ENCODE measurements around the gene EFNA5.
"Not testable (repeated sequence)": the region's sequence is repeated elsewhere in the genome, so short reads cannot be mapped to it uniquely, and the experiment has no call there.

The EFNA5 gene

GRCh38 chr5:107361945-107362344 is 308.8 kb downstream of the EFNA5 start:
- DNase-seq: no peak
- peaks cover 11% of the 10 kb centered on the region for H3K4me1 ChIP-seq (ENCODE audit: control insufficient read depth, low read depth, low read length)
- H2AK5ac ChIP-seq (ENCODE audit: low read length): no peak overlapping the region
- no peak overlapping the region for H4K8ac ChIP-seq (ENCODE audit: low read depth, low read length)
- H2BK5ac ChIP-seq (ENCODE audit: low read length): no peak overlapping the region
- H3K4me3 ChIP-seq (ENCODE audit: low read length): no peak overlapping the region
- no peak overlapping the region for H4K5ac ChIP-seq (ENCODE audit: low read length)
- H3K4me2 ChIP-seq (ENCODE audit: low read length): no peak overlapping the region
- H2BK120ac ChIP-seq (ENCODE audit: low read depth, low read length): no peak overlapping the region
- H3K79me2 ChIP-seq (ENCODE audit: control insufficient read depth, insufficient read depth, low read length): no peaks in the 10 kb centered on the region
- no CpG with 5 or more reads among the region's 4 CpGs for whole genome bisulfite sequencing (ENCODE audit: extremely low coverage, insufficient coverage, low lambda C conversion rate)
- H3K56ac ChIP-seq (ENCODE audit: low read length): no peak overlapping the region
- H2BK15ac ChIP-seq (replicated peaks; ENCODE audit: low read depth): no peak overlapping the region
- H3K9ac ChIP-seq (ENCODE audit: low read length): no peak overlapping the region
- no peak overlapping the region for H3K27ac ChIP-seq (ENCODE audit: low read depth, low read length)
- no peaks in the 10 kb centered on the region for H3K27me3 ChIP-seq (ENCODE audit: insufficient read depth, low read length, poor library complexity)
- no peak overlapping the region for H3K4ac ChIP-seq (ENCODE audit: low read depth, low read length)
- H3K23ac ChIP-seq (ENCODE audit: low read length): no peak overlapping the region
- no peak overlapping the region for H3K18ac ChIP-seq (ENCODE audit: low read length)
- no peaks in the 10 kb centered on the region for H3K79me1 ChIP-seq (ENCODE audit: low read length)
- no peaks in the 10 kb centered on the region for H3K36me3 ChIP-seq (ENCODE audit: control insufficient read depth, insufficient read depth, low read length)

- Histone ChIP-seq H3K4me1 (ENCODE audit: control insufficient read depth, low read depth, low read length) (no peaks in the 10 kb centered on the region), H3K9ac (ENCODE audit: low read length) (no peak overlapping the region), H3K36me3 (ENCODE audit: control insufficient read depth, insufficient read depth, low read length) (no peaks in the 10 kb centered on the region), H3K4ac (ENCODE audit: low read depth, low read length) (no peak overlapping the region), H3K79me1 (ENCODE audit: low read length) (no peaks in the 10 kb centered on the region), H2BK5ac (ENCODE audit: low read length) (no peak overlapping the region), H3K27me3 (ENCODE audit: insufficient read depth, low read length, poor library complexity) (no peaks in the 10 kb centered on the region), H2BK120ac (ENCODE audit: low read depth, low read length) (no peak overlapping the region), H3K4me3 (ENCODE audit: low read length) (no peak overlapping the region), H2BK15ac (replicated peaks; ENCODE audit: low read depth) (no peak overlapping the region), H4K5ac (ENCODE audit: low read length) (no peak overlapping the region), H3K56ac (ENCODE audit: low read length) (no peak overlapping the region), H3K23ac (ENCODE audit: low read length) (no peak overlapping the region), H3K79me2 (ENCODE audit: control insufficient read depth, insufficient read depth, low read length) (no peaks in the 10 kb centered on the region), H2AK5ac (ENCODE audit: low read length) (no peak overlapping the region), H3K4me2 (ENCODE audit: low read length) (no peak overlapping the region), H3K18ac (ENCODE audit: low read length) (no peak overlapping the region), H4K8ac (ENCODE audit: low read depth, low read length) (no peak overlapping the region), H3K27ac (ENCODE audit: low read depth, low read length) (no peak overlapping the region)
- no peak for DNase-seq
- WGBS (ENCODE audit: extremely low coverage, insufficient coverage, low lambda C conversion rate): no CpG with 5 or more reads among the region's 2 CpGs
Observed at GRCh38 chr5:107359916-107360234, 310.9 kb downstream of the EFNA5 start.

- Histone ChIP-seq H2BK120ac (ENCODE audit: low read depth, low read length) (no peak overlapping the region), H3K79me2 (ENCODE audit: control insufficient read depth, insufficient read depth, low read length) (no peaks in the 10 kb centered on the region), H3K56ac (ENCODE audit: low read length) (no peak overlapping the region), H3K9ac (ENCODE audit: low read length) (no peak overlapping the region), H3K36me3 (ENCODE audit: control insufficient read depth, insufficient read depth, low read length) (no peaks in the 10 kb centered on the region), H3K4me2 (ENCODE audit: low read length) (no peak overlapping the region), H2BK15ac (replicated peaks; ENCODE audit: low read depth) (no peak overlapping the region), H3K23ac (ENCODE audit: low read length) (no peak overlapping the region), H3K4me1 (ENCODE audit: control insufficient read depth, low read depth, low read length) (no peaks in the 10 kb centered on the region), H3K27me3 (ENCODE audit: insufficient read depth, low read length, poor library complexity) (no peaks in the 10 kb centered on the region), H4K8ac (ENCODE audit: low read depth, low read length) (no peak overlapping the region), H3K18ac (ENCODE audit: low read length) (no peak overlapping the region), H4K5ac (ENCODE audit: low read length) (no peak overlapping the region), H3K79me1 (ENCODE audit: low read length) (no peaks in the 10 kb centered on the region), H3K27ac (ENCODE audit: low read depth, low read length) (no peak overlapping the region), H2BK5ac (ENCODE audit: low read length) (no peak overlapping the region), H3K4me3 (ENCODE audit: low read length) (no peak overlapping the region), H3K4ac (ENCODE audit: low read depth, low read length) (peak overlapping the region; percentile 24), H2AK5ac (ENCODE audit: low read length) (no peak overlapping the region)
- no peak for DNase-seq
- no CpG with 5 or more reads among the region's 6 CpGs for WGBS (ENCODE audit: extremely low coverage, insufficient coverage, low lambda C conversion rate)
Observed at GRCh38 chr5:107359033-107359915, 311.5 kb downstream of the EFNA5 start.

GRCh38 chr5:107356891-107357290 is 313.8 kb downstream of the EFNA5 start:
- H3K23ac ChIP-seq (ENCODE audit: low read length): no peak overlapping the region
- H3K27ac ChIP-seq (ENCODE audit: low read depth, low read length): no peak overlapping the region
- no peak overlapping the region for H3K4me3 ChIP-seq (ENCODE audit: low read length)
- no peaks in the 10 kb centered on the region for H3K79me1 ChIP-seq (ENCODE audit: low read length)
- H2AK5ac ChIP-seq (ENCODE audit: low read length): no peak overlapping the region
- no peak overlapping the region for H3K56ac ChIP-seq (ENCODE audit: low read length)
- H3K27me3 ChIP-seq (ENCODE audit: insufficient read depth, low read length, poor library complexity): no peaks in the 10 kb centered on the region
- H4K8ac ChIP-seq (ENCODE audit: low read depth, low read length): no peak overlapping the region
- no CpG with 5 or more reads among the region's 2 CpGs for WGBS (ENCODE audit: extremely low coverage, insufficient coverage, low lambda C conversion rate)
- no peak overlapping the region for H2BK5ac ChIP-seq (ENCODE audit: low read length)
- H3K18ac ChIP-seq (ENCODE audit: low read length): no peak overlapping the region
- H2BK15ac ChIP-seq (replicated peaks; ENCODE audit: low read depth): no peak overlapping the region
- H3K4me2 ChIP-seq (ENCODE audit: low read length): no peak overlapping the region
- no peak overlapping the region for H3K4ac ChIP-seq (ENCODE audit: low read depth, low read length)
- no peaks in the 10 kb centered on the region for H3K4me1 ChIP-seq (ENCODE audit: control insufficient read depth, low read depth, low read length)
- no peaks in the 10 kb centered on the region for H3K36me3 ChIP-seq (ENCODE audit: control insufficient read depth, insufficient read depth, low read length)
- no peak overlapping the region for H2BK120ac ChIP-seq (ENCODE audit: low read depth, low read length)
- no peak overlapping the region for H3K9ac ChIP-seq (ENCODE audit: low read length)
- no peak for DNase-seq
- no peak overlapping the region for H4K5ac ChIP-seq (ENCODE audit: low read length)
- no peaks in the 10 kb centered on the region for H3K79me2 ChIP-seq (ENCODE audit: control insufficient read depth, insufficient read depth, low read length)

- Histone ChIP-seq H2BK5ac (ENCODE audit: low read length) (no peak overlapping the region), H3K27me3 (ENCODE audit: insufficient read depth, low read length, poor library complexity) (no peaks in the 10 kb centered on the region), H2BK120ac (ENCODE audit: low read depth, low read length) (no peak overlapping the region), H3K18ac (ENCODE audit: low read length) (no peak overlapping the region), H3K23ac (ENCODE audit: low read length) (no peak overlapping the region), H3K27ac (ENCODE audit: low read depth, low read length) (no peak overlapping the region), H3K4me1 (ENCODE audit: control insufficient read depth, low read depth, low read length) (no peaks in the 10 kb centered on the region), H3K36me3 (ENCODE audit: control insufficient read depth, insufficient read depth, low read length) (no peaks in the 10 kb centered on the region), H3K4ac (ENCODE audit: low read depth, low read length) (no peak overlapping the region), H3K4me3 (ENCODE audit: low read length) (no peak overlapping the region), H2AK5ac (ENCODE audit: low read length) (no peak overlapping the region), H3K79me1 (ENCODE audit: low read length) (no peaks in the 10 kb centered on the region), H3K79me2 (ENCODE audit: control insufficient read depth, insufficient read depth, low read length) (no peaks in the 10 kb centered on the region), H3K9ac (ENCODE audit: low read length) (no peak overlapping the region), H3K4me2 (ENCODE audit: low read length) (no peak overlapping the region), H3K56ac (ENCODE audit: low read length) (no peak overlapping the region), H4K8ac (ENCODE audit: low read depth, low read length) (no peak overlapping the region), H4K5ac (ENCODE audit: low read length) (no peak overlapping the region), H2BK15ac (replicated peaks; ENCODE audit: low read depth) (no peak overlapping the region)
- no CpG with 5 or more reads among the region's 2 CpGs for whole genome bisulfite sequencing (ENCODE audit: extremely low coverage, insufficient coverage, low lambda C conversion rate)
- DNase-seq: peak; percentile 23
Observed at GRCh38 chr5:107352576-107352975, 318.2 kb downstream of the EFNA5 start.

GRCh38 chr5:107346580-107346979 is 324.2 kb downstream of the EFNA5 start:
- H2BK5ac ChIP-seq (ENCODE audit: low read length); H3K23ac ChIP-seq (ENCODE audit: low read length): not testable (repeated sequence)
- WGBS (ENCODE audit: extremely low coverage, insufficient coverage, low lambda C conversion rate): no CpG with 5 or more reads among the region's 3 CpGs

More at GRCh38 chr5:107346580-107346979, 324.2 kb downstream of the EFNA5 start:
- H3K36me3 ChIP-seq (ENCODE audit: control insufficient read depth, insufficient read depth, low read length); H2BK15ac ChIP-seq (replicated peaks; ENCODE audit: low read depth); H3K4ac ChIP-seq (ENCODE audit: low read depth, low read length); H3K4me3 ChIP-seq (ENCODE audit: low read length); H3K4me2 ChIP-seq (ENCODE audit: low read length); DNase-seq; H3K27ac ChIP-seq (ENCODE audit: low read depth, low read length); H3K56ac ChIP-seq (ENCODE audit: low read length); H4K8ac ChIP-seq (ENCODE audit: low read depth, low read length); H3K4me1 ChIP-seq (ENCODE audit: control insufficient read depth, low read depth, low read length); H3K27me3 ChIP-seq (ENCODE audit: insufficient read depth, low read length, poor library complexity); H2AK5ac ChIP-seq (ENCODE audit: low read length); H4K5ac ChIP-seq (ENCODE audit: low read length); H2BK120ac ChIP-seq (ENCODE audit: low read depth, low read length); H3K79me2 ChIP-seq (ENCODE audit: control insufficient read depth, insufficient read depth, low read length); H3K79me1 ChIP-seq (ENCODE audit: low read length); H3K9ac ChIP-seq (ENCODE audit: low read length); H3K18ac ChIP-seq (ENCODE audit: low read length): not testable (repeated sequence)

Measured in mesendoderm (in vitro differentiated cells).